Fibroblast of lung (primary cell): ENCODE results near the gene PLVAP. TPM values are rescaled to one million over a fixed set of nuclear protein-coding genes. Genes with fewer than 3 reads are reported as not detected.
A peak's percentile ranks its signal among the peaks of the same experiment; 100 is the strongest.

ENCODE experiments used
- DNase-seq, 2 donors: peaks; one replicate each; pipeline versions ENCODE4 v3.0.0 to v3.0.0-alpha.2; 2010; ENCODE audit warnings: low read depth in 2 of 2
- H2AFZ ChIP-seq: 2 replicates; pipeline ENCODE4 v1.5.1; 2012; ENCODE audit warnings: low read length, control low read depth, inconsistent platforms
- H3K27ac ChIP-seq: 2 replicates; pipeline ENCODE4 v1.5.1; 2011; ENCODE audit warnings: low read length, control low read depth; ENCODE audit not compliant: insufficient read depth
- H3K27me3 ChIP-seq: 2 replicates; pipeline ENCODE4 v1.5.1; 2011; ENCODE audit warnings: mild to moderate bottlenecking, low read length; ENCODE audit not compliant: control insufficient read depth, insufficient read depth
- H3K36me3 ChIP-seq: 2 replicates; pipeline ENCODE4 v1.5.1; 2011; ENCODE audit warnings: low read length; ENCODE audit not compliant: control insufficient read depth, insufficient read depth
- H3K4me1 ChIP-seq: 2 replicates; pipeline ENCODE4 v1.5.1; 2011; ENCODE audit warnings: low read length; ENCODE audit not compliant: control insufficient read depth, insufficient read depth; ENCODE audit errors: extremely low read depth
- H3K4me2 ChIP-seq: 2 replicates; pipeline ENCODE4 v1.5.1; 2011; ENCODE audit warnings: low read length, control low read depth; ENCODE audit not compliant: insufficient read depth; ENCODE audit errors: extremely low read depth
- H3K4me3 ChIP-seq, 4 experiments: fragments of 200-600 bp in 1 of 4; sonication (generic) in 1 of 4; replicated peaks in 1 of 4; 2 replicates each; pipeline ENCODE4 v1.5.1; 2011 to 2016; ENCODE audit warnings: low read length in 4 of 4, low read depth in 3 of 4, mild to moderate bottlenecking in 3 of 4, control low read depth in 2 of 4, inconsistent platforms in 1 of 4, mixed read lengths in 1 of 4; ENCODE audit not compliant: insufficient read depth in 1 of 4; ENCODE audit errors: control extremely low read depth in 1 of 4
- H3K79me2 ChIP-seq: 2 replicates; pipeline ENCODE4 v1.5.1; 2012; ENCODE audit warnings: mild to moderate bottlenecking, low read length, inconsistent platforms; ENCODE audit not compliant: control insufficient read depth, insufficient read depth
- H3K9ac ChIP-seq: 2 replicates; pipeline ENCODE4 v1.5.1; 2011; ENCODE audit warnings: mild to moderate bottlenecking, low read length, control low read depth; ENCODE audit not compliant: insufficient read depth
- H3K9me3 ChIP-seq: 2 replicates; pipeline ENCODE4 v1.5.1; 2012; ENCODE audit warnings: low read depth, low read length; ENCODE audit not compliant: control insufficient read depth, insufficient read depth
- H4K20me1 ChIP-seq: 2 replicates; pipeline ENCODE4 v1.5.1; 2011; ENCODE audit warnings: low read length; ENCODE audit not compliant: control insufficient read depth, insufficient read depth; ENCODE audit errors: extremely low read depth
- EZH2 ChIP-seq: IDR thresholded peaks from 2 replicates; pipeline ENCODE4 v1.5.1; 2012; ENCODE audit warnings: low read length, control low read depth, mild to moderate bottlenecking; ENCODE audit errors: missing control alignments
- polyA plus RNA-seq, 2 donors: library from polyadenylated mRNA; depleted of rRNA in 1 of 2; stranded (reverse) in 1 of 2; unstranded in 1 of 2; fragments of >200 nt; gene quantifications; 2 replicates each; pipeline ENCODE4 v1.2.1, GENCODE V29; 2011 to 2012; ENCODE audit warnings: missing spikeins in 1 of 2
- total RNA-seq: library from RNA; depleted of rRNA; stranded (reverse); fragments of >200 nt; gene quantifications from 2 replicates; pipeline ENCODE4 v1.2.1, GENCODE V29; 2014
- TF ChIP-seq, protein P1 (sequence below), 2 donors: IDR thresholded peaks in 1 of 2; conservative IDR thresholded peaks in 1 of 2; 1 replicate in 1 of 2; 2 replicates in 1 of 2; pipeline ENCODE4 v1.5.1; 2011 to 2012; ENCODE audit warnings: low read length in 2 of 2, control low read depth in 1 of 2, inconsistent platforms in 1 of 2, low read depth in 1 of 2, mild to moderate bottlenecking in 1 of 2

PLVAP gene
- total and polyA plus RNA-seq, 2 donors (not counting 1 experiment from before 2014, with no cell fraction given), result not detected

DNA sequence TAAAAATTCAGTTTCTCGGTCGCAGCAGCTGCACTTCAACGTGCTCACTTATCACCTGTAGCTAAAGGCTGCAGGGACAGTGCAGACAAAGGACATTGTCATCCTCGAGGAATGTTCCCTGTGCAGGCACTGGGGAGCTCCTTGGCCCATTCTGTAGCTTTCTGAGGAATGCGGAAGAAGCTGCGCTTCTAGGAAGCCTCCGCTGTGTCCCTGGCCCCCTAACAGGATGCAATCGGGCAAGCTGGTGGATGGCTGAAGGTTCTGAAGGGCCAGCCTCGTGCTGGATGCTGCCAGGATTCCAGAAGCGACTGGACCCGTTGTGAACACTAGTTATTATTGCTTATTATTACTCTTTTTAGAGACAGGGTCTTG, 50.6 kb downstream of the PLVAP start:
- Histone ChIP-seq H3K36me3 (peaks cover 12% of the 10 kb centered on the region), H3K4me2 (no peak overlapping the region), H3K27ac (no peak overlapping the region), H3K4me1 (no peaks in the 10 kb centered on the region), H3K9me3 (no peaks in the 10 kb centered on the region), H4K20me1 (no peaks in the 10 kb centered on the region), H2AFZ (no peak overlapping the region), H3K4me3 (no peak overlapping the region), H3K79me2 (no peaks in the 10 kb centered on the region), H3K9ac (no peak overlapping the region), H3K27me3 (no peaks in the 10 kb centered on the region)
- no peak for TF ChIP-seq EZH2
- TF ChIP-seq, protein P1, sequence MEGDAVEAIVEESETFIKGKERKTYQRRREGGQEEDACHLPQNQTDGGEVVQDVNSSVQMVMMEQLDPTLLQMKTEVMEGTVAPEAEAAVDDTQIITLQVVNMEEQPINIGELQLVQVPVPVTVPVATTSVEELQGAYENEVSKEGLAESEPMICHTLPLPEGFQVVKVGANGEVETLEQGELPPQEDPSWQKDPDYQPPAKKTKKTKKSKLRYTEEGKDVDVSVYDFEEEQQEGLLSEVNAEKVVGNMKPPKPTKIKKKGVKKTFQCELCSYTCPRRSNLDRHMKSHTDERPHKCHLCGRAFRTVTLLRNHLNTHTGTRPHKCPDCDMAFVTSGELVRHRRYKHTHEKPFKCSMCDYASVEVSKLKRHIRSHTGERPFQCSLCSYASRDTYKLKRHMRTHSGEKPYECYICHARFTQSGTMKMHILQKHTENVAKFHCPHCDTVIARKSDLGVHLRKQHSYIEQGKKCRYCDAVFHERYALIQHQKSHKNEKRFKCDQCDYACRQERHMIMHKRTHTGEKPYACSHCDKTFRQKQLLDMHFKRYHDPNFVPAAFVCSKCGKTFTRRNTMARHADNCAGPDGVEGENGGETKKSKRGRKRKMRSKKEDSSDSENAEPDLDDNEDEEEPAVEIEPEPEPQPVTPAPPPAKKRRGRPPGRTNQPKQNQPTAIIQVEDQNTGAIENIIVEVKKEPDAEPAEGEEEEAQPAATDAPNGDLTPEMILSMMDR (conservative IDR thresholded peaks at IDR 0.05 in 1 of 2, IDR thresholded peaks at IDR 0.05 in 1 of 2; ENCODE audit: low read depth in 1 of 2, low read length in 2 of 2), result no peak
- DNase-seq, result no peak

- Histone ChIP-seq H3K79me2 (no peaks in the 10 kb centered on the region), H3K9me3 (no peaks in the 10 kb centered on the region), H3K4me2 (peak overlapping the region; percentile 23), H2AFZ (no peak overlapping the region), H3K27ac (no peak overlapping the region), H4K20me1 (no peaks in the 10 kb centered on the region), H3K4me3 (no peak overlapping the region), H3K27me3 (no peaks in the 10 kb centered on the region), H3K4me1 (no peaks in the 10 kb centered on the region), H3K9ac (no peak overlapping the region), H3K36me3 (peaks cover 14% of the 10 kb centered on the region)
- peak; percentile 36 to 76 for DNase-seq
- no peak for TF ChIP-seq EZH2
Observed at GRCh38 chr19:17325881-17326594, 51.1 kb downstream of the PLVAP start.

GRCh38 chr19:17325133-17325532, 52.0 kb downstream of the PLVAP start:
- no peak overlapping the region for H2AFZ ChIP-seq
- TF ChIP-seq, protein P1 (conservative IDR thresholded peaks at IDR 0.05 in 1 of 2, IDR thresholded peaks at IDR 0.05 in 1 of 2; ENCODE audit: low read depth in 1 of 2, low read length in 2 of 2), result no peak
- no peak for TF ChIP-seq EZH2
- peaks cover 19% of the 10 kb centered on the region for H3K36me3 ChIP-seq
- H3K4me2 ChIP-seq, result no peak overlapping the region
- H4K20me1 ChIP-seq, result no peaks in the 10 kb centered on the region
- H3K4me1 ChIP-seq, result no peaks in the 10 kb centered on the region
- H3K9ac ChIP-seq, result no peak overlapping the region
- H3K27ac ChIP-seq, result no peak overlapping the region
- no peak for DNase-seq
- H3K4me3 ChIP-seq, result no peak overlapping the region
- H3K79me2 ChIP-seq, result no peaks in the 10 kb centered on the region
- no peaks in the 10 kb centered on the region for H3K27me3 ChIP-seq
- no peaks in the 10 kb centered on the region for H3K9me3 ChIP-seq
